ENCODE measurements around the gene ADPRHL1.
A peak's percentile ranks its signal among the peaks of the same experiment; 100 is the strongest.

Gene ADPRHL1

GRCh38 chr13:113430378-113431110 is 22.7 kb downstream of the ADPRHL1 start:
- Histone ChIP-seq H3K27me3 (ENCODE audit: insufficient read depth, low read length) (no peaks in the 10 kb centered on the region), H3K9me3 (ENCODE audit: low read length) (no peaks in the 10 kb centered on the region), H3K36me3 (ENCODE audit: insufficient read depth, low read length) (no peaks in the 10 kb centered on the region), H3F3A (ENCODE audit: insufficient read depth, low read length) (peaks cover 4% of the 10 kb centered on the region; the same call in 1 of the 2 replicates), H4K20me1 (ENCODE audit: insufficient read depth, low read length) (no peaks in the 10 kb centered on the region), H3K4me3 (ENCODE audit: low read depth, low read length, poor library complexity, severe bottlenecking) (no peak overlapping the region), H2AFZ (ENCODE audit: low read length) (no peak overlapping the region), H3K27ac (ENCODE audit: low read depth, low read length, poor library complexity, severe bottlenecking) (peak overlapping the region; percentile 95), H3K9ac (ENCODE audit: low read length) (no peak overlapping the region), H3K9me2 (ENCODE audit: low read depth, low read length) (no peaks in the 10 kb centered on the region), H3K4me2 (ENCODE audit: low read length) (no peak overlapping the region), H3K79me2 (ENCODE audit: insufficient read depth, low read length) (no peaks in the 10 kb centered on the region), H3K4me1 (ENCODE audit: insufficient read depth, low read length, severe bottlenecking) (peaks cover 45% of the 10 kb centered on the region)
- no peak for TF ChIP-seq EZH2 (IDR thresholded peaks at IDR 0.05; ENCODE audit: borderline replicate concordance, low read length)
- TF ChIP-seq, protein P1, sequence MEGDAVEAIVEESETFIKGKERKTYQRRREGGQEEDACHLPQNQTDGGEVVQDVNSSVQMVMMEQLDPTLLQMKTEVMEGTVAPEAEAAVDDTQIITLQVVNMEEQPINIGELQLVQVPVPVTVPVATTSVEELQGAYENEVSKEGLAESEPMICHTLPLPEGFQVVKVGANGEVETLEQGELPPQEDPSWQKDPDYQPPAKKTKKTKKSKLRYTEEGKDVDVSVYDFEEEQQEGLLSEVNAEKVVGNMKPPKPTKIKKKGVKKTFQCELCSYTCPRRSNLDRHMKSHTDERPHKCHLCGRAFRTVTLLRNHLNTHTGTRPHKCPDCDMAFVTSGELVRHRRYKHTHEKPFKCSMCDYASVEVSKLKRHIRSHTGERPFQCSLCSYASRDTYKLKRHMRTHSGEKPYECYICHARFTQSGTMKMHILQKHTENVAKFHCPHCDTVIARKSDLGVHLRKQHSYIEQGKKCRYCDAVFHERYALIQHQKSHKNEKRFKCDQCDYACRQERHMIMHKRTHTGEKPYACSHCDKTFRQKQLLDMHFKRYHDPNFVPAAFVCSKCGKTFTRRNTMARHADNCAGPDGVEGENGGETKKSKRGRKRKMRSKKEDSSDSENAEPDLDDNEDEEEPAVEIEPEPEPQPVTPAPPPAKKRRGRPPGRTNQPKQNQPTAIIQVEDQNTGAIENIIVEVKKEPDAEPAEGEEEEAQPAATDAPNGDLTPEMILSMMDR (IDR thresholded peaks at IDR 0.05; ENCODE audit: low read length) = no peak

- Histone ChIP-seq H3K36me3 (ENCODE audit: insufficient read depth, low read length) (no peaks in the 10 kb centered on the region), H3K9ac (ENCODE audit: low read length) (no peak overlapping the region)
These were observed 23.7 kb downstream of the ADPRHL1 start for GRCh38 chr13:113429608-113429985.

DNA sequence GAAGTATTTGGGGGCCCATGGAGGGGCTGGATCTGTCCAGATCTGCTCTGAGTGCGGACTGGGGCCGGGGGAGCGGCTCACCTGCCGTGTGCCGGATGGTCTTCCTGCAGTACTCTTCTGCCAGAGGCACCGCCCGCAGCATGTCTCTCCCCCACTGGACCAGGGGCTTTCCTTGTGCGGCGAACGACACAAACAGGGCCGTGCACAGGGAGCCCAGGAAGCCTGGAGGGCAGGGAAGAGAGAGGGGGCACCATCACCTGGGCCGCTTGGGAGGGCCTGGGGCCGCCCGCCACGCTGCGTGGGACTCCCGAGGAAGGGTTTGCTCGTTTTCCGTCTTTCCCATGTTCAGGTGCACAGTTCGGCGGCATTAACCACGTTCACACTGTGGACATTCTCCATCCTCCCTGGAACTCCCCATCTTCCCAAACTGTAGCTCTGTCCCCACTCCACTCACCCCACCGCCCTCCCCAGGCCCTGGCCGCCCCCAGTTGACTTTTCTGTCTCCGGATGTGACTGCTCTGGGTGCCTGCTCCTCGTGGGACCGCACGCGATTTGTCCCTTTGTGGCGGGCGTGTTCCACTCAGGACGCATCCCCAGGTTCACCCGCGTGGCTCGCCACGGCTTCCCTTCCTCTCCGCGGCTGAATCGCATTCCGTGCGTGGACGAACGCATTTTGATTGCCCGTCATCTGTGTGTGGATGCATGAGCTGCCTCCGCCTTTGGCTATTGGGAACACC is 24.2 kb downstream of the ADPRHL1 start:
- H3K4me1 ChIP-seq (ENCODE audit: insufficient read depth, low read length, severe bottlenecking) = peaks cover 45% of the 10 kb centered on the region
- no peaks in the 10 kb centered on the region for H3K9me2 ChIP-seq (ENCODE audit: low read depth, low read length)
- no peaks in the 10 kb centered on the region for H4K20me1 ChIP-seq (ENCODE audit: insufficient read depth, low read length)
- H3K36me3 ChIP-seq (ENCODE audit: insufficient read depth, low read length) = no peaks in the 10 kb centered on the region
- H3K27me3 ChIP-seq (ENCODE audit: insufficient read depth, low read length) = no peaks in the 10 kb centered on the region
- H2AFZ ChIP-seq (ENCODE audit: low read length) = no peak overlapping the region
- TF ChIP-seq, protein P1 (IDR thresholded peaks at IDR 0.05; ENCODE audit: low read length) = no peak
- no peak for TF ChIP-seq EZH2 (IDR thresholded peaks at IDR 0.05; ENCODE audit: borderline replicate concordance, low read length)
- H3K4me2 ChIP-seq (ENCODE audit: low read length) = no peak overlapping the region
- H3F3A ChIP-seq (ENCODE audit: insufficient read depth, low read length) = peaks cover 4% of the 10 kb centered on the region; the same call in 1 of the 2 replicates
- no peak overlapping the region for H3K9ac ChIP-seq (ENCODE audit: low read length)
- no peaks in the 10 kb centered on the region for H3K9me3 ChIP-seq (ENCODE audit: low read length)
- no peak overlapping the region for H3K27ac ChIP-seq (ENCODE audit: low read depth, low read length, poor library complexity, severe bottlenecking)
- H3K4me3 ChIP-seq (ENCODE audit: low read depth, low read length, poor library complexity, severe bottlenecking) = no peak overlapping the region
- no peaks in the 10 kb centered on the region for H3K79me2 ChIP-seq (ENCODE audit: insufficient read depth, low read length)

More at GRCh38 chr13:113429608-113429985, 23.7 kb downstream of the ADPRHL1 start:
- no peaks in the 10 kb centered on the region for H3K27me3 ChIP-seq (ENCODE audit: insufficient read depth, low read length)
- H3K79me2 ChIP-seq (ENCODE audit: insufficient read depth, low read length) = no peaks in the 10 kb centered on the region
- peaks cover 4% of the 10 kb centered on the region; the same call in 1 of the 2 replicates for H3F3A ChIP-seq (ENCODE audit: insufficient read depth, low read length)
- no peaks in the 10 kb centered on the region for H3K9me2 ChIP-seq (ENCODE audit: low read depth, low read length)
- no peaks in the 10 kb centered on the region for H4K20me1 ChIP-seq (ENCODE audit: insufficient read depth, low read length)
- H3K4me2 ChIP-seq (ENCODE audit: low read length) = no peak overlapping the region
- H3K27ac ChIP-seq (ENCODE audit: low read depth, low read length, poor library complexity, severe bottlenecking) = no peak overlapping the region
- H3K4me3 ChIP-seq (ENCODE audit: low read depth, low read length, poor library complexity, severe bottlenecking) = no peak overlapping the region
- no peak for TF ChIP-seq EZH2 (IDR thresholded peaks at IDR 0.05; ENCODE audit: borderline replicate concordance, low read length)
- TF ChIP-seq, protein P1 (IDR thresholded peaks at IDR 0.05; ENCODE audit: low read length) = no peak
- no peaks in the 10 kb centered on the region for H3K9me3 ChIP-seq (ENCODE audit: low read length)
- H2AFZ ChIP-seq (ENCODE audit: low read length) = no peak overlapping the region
- peaks cover 45% of the 10 kb centered on the region for H3K4me1 ChIP-seq (ENCODE audit: insufficient read depth, low read length, severe bottlenecking)
